Cortex of kidney (tissue), 1 donor: Measurements from ENCODE around the gene ST3GAL5.
"Not testable (repeated sequence)": the region's sequence is repeated elsewhere in the genome, so short reads cannot be mapped to it uniquely, and the experiment has no call there.

Source experiments
- DNase-seq: peaks from one replicate; lab custom pipeline; 2025; lab: John Stamatoyannopoulos, UW

Gene ST3GAL5

DNA sequence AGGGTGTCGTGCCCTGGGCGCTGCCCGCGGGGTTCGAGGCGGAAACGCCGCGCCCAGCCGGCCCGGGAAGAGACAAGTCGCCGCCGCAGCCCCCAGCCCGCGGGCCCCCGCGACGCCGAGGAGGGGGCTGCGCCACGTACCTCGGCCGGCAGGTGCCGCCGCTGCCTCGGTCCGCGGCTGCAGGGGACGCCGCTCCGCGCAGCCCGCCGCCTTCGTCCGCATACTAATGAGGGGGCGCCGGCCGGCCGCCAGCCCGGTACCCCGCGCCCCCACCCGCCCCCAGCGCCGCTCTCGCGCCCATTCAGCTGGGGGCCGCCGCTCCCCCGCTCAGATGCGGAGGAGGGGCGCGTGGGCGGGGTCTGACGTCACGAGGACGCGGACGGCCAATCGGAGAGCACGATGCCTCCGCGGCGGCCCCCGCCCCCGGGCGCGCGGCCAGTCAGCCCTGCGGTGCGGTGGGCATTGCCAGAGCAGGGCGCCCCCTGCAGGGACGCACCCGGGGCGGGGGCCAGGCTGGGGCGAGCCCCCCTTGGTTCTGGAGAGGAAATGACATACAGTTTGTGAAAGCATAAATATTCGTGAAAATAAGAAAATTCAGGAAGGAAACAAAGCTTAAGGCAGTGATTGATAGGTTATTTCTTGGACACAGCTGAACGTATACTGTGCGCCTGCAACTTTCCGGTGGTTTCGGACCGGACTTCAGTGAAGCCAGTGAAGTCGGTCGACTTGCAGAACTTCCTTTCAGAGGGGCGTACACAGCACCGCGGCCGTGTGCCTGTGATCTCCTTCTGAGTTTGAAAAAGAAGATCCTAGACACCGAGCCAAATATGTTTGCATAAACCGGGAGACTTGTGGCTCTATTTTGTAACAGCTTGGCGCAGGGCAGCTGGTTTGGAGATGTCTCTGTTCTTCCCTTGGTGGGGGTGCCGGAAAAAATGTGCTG, at the start of gene ST3GAL5:
TSS of gene ST3GAL5 (minus strand) at position 307 of the 943 bp plus-strand sequence. CDS start at position 222, 85 bp downstream.
- no peak for DNase-seq

DNA sequence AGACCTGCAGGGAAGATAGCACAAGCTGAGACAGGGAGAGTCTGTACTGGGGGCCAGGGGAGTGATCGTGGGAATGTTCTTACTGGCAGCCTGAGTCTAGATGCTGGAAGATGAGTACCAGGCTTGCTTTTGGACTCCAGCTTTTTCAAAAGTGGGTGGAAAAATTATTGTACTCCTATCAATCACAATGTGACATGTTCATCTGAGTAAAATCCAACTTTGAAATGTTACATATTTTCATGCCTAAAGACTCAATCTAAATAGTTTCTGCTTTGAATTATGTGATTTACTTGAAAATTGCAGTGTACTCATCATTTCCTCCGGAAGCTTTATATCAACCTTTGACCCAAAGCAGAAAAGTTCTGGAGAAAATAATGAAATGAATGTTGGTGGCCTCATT, 49.7 kb upstream of the ST3GAL5 start:
- no peak for DNase-seq

DNA sequence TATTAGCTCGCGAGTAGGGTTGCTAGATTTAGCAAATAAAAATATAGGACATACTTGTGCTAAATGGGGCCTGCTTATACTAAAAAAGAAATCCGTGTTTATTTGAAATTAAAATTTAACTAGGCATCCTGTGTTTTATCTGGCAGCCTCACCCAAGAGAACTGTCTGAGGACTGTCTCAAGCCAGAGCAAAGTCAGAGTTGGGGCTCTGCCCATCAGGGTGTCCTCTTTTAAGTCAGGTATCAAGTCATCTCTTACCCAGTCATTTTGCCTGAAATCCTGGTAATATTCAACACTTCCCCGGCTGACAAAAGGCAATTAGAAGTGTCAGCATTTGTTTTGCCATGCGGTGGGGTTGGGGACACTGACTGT, 48.3 kb upstream of the ST3GAL5 start:
- DNase-seq, result no peak

DNA sequence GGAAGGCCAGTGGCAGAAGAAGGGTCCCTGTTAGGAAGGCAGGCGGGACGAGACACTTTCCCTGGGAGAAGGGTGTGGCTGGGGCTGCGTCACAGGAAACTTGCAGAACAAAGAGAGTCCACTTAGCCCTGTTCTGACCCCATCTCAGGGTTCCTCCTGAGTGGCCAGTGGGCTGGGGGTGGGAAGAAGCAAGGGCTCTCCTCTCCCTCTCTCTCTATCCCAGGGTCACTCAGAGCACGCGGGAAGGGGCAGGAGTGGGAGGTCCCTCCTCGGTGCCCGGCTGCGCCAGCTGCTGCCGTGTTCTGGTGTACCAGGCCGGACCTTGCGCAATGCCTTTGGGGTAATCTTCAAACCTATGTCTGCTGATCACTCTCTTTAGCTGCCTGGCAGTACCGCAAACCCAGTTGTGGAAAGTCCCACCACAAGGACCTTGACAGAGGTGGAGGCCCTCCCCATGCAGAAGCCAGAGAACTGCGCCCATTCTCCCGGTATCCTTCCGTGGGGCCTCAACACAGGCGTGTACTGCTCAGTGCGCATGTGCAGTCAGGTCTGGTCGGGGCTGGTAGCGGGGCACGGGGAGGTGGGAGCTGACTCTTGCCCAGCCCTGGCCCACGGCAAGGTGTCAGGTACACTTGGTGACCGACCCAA, 47.8 kb upstream of the ST3GAL5 start:
- DNase-seq, result no peak

DNA sequence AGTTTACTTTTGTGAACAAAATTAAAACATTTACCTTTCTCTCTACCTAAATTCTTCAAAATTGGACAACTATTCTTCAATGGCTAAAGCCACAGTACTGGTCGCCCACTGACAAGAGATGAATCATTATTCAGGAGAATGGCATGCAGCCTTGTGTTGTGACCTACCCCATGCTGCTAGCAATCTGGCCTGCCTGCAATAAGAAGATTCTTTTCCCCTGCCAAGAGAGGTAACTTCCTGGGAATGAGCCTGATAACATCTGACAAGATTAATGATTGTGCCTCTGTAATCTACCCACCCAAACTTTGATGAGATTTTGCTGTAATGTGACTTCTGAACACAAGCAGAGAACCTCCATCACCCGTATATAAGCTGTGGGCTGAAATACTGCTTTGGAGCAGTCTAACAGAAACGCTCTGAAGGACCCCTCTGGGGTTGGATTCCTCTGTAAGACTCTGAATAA, 47.0 kb upstream of the ST3GAL5 start:
- DNase-seq, result no peak

DNA sequence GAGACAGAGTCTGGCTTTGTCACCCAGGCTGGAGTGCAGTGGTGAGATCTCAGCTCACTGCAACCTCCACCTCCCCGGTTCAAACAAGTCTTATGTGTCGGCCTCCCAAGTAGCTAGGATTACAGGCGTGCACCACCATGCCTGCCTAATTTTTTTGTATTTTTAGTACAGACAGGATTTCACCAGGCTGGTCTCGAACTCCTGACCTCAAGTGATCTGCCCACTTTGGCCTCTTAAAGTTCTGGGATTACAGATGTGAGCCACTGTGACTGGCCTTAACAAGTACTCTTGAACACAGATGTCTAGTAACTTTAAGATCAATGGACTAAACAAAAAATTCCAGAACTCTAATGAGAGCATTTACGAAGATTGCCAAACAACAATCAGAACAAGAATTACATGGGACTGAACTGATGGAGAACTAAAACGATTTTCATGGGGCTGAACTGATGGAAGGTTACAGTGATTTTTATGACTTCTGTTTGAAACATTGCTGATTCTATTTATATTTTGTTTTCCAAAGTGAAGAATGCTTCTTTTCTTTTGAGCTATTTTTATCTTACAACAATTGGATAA, 46.5 kb upstream of the ST3GAL5 start:
- DNase-seq, result no peak

DNA sequence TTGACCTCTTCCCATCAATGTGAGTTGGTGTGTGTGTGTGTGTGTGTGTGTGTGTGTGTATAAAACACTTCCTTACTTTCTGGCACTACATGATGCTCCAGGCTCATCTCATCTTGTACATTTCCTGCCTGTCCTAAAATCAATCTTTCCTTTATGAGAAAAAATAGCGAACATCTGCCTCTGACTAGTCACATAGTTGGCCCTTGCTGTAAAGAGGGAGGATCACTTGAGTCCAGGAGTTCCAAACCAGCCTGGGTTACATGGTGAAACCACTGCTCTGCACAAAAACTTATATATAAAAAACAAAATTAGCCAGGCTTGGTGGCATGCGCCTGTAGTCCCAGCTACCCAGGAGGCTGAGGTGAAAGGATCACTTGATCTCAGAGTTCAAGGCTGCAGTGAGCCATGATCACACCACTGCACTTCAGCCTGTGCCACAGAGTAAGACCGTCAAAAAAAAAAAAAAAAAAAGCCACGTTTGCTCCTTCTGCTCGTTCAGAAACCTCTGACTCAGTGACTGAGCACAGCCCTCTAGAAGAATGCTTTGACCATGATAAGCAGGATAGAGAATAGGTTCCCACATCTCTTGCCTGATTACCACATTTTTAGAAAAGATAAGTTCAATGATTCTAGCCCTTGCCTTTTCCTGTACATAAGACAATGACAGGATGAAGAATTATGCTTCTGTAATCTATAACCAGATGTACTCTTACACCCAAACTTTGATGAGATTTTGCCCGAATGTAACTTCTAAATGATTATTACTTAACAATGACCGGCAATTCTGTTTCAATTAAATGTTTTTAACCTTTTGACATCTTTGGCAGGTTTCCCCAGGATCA, 45.2 kb upstream of the ST3GAL5 start:
- no peak for DNase-seq

DNA sequence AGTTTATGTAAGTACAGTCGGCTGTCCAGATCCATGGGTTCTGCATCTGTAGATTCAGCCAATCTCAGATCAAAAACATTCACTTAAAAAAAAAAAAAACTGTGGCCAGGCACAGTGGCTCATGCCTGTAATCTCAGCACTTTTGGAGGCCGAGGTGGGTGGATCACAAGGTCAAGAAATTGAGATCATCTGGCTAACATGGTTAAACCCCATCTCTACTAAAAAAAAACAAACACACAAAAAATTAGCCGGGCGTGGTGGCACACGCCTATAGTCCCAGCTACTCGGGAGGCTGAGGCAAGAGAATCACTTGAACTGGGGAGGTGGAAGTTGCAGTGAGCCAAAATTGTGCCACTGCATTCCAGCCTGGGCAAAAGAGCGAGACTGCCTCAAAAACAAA, 42.4 kb upstream of the ST3GAL5 start:
- DNase-seq, result not testable (repeated sequence)

DNA sequence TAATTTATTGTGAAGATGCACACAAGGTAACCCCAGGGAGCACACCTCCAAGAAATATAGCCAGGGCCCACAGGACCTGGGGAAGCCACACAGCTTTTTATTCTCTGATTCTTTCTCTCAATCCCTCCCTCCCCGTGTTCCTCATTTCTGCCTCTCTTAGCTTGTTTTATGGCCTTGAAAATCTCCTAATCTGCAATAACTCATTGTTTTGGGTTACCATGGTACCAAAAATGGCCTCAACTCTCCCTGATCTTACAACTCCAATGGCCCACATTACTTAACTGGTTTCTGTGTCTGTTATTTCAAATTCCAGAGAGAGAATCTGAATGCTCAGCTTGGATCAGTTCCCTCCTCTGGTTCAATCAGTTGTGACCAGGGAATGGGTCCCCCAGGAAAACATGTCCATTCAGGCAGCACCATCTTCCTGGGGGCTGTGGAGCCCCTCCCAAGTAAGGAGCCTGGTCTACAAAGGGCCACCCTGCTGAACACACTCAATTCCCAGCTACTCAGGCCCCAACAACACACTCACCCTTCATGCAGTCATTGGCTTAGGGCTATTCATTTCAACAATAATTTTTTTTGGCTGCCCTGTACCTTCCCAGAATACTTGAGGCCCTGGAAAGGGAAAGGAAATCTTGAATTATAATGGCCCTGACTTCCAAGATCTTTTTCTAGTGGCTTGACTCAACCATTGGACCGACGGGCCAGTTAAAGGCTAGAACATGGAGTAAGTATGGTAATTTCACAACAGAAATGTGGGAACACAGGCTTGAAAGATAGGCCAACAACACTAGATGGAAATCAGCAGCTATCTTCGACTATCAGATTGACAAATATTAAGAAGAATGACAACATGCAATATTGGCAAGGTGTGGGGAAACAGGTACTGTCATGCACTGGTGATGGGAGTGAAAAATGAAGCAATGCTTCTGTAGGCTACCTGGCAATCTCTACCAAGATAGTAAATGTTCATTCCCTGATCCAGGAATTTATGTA, 41.6 kb upstream of the ST3GAL5 start:
- no peak for DNase-seq

DNA sequence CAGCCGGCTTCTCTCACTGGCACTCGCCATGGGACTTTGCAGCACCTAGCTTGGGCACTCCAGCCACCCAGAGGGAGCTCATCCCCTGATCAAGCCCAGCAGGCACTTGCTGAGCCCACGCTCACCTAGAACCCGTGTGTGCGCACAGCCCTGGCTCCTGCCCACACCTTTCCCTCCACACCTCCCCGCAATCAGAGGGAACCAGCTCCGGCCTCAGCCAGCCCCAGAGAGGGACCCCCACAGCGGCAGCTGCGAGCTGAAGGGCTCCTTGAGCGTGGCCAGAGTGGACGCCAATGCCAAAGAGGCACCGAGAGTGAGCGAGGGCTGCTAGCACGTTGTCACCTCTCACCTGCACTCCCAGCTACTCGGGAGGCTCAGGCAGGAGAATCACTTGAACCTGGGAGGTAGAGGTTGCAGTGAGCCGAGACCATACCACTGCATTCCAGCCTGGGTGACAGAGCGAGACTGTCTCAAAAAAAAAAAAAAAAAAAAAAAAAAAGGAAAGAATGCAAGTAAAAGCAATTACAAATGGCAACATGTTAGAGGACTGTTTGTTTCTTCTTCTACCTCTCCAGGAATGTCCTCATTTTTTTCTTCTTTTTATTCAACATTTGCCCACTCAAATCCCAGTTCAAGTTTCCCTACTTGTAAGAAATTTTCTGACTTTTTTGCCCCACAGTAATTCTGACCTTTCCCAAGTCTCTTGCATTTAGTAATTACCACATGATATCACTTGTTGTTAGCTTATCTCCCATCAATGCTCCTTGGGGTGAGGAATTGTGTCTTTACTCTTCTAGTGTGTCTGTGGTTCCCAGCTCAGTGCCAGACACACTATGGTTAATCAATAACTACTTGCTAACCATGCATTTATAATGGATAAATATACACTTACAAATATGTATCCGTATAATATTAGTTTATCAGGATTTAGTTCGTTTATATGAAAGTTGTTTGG, 40.6 kb upstream of the ST3GAL5 start:
- no peak for DNase-seq

DNA sequence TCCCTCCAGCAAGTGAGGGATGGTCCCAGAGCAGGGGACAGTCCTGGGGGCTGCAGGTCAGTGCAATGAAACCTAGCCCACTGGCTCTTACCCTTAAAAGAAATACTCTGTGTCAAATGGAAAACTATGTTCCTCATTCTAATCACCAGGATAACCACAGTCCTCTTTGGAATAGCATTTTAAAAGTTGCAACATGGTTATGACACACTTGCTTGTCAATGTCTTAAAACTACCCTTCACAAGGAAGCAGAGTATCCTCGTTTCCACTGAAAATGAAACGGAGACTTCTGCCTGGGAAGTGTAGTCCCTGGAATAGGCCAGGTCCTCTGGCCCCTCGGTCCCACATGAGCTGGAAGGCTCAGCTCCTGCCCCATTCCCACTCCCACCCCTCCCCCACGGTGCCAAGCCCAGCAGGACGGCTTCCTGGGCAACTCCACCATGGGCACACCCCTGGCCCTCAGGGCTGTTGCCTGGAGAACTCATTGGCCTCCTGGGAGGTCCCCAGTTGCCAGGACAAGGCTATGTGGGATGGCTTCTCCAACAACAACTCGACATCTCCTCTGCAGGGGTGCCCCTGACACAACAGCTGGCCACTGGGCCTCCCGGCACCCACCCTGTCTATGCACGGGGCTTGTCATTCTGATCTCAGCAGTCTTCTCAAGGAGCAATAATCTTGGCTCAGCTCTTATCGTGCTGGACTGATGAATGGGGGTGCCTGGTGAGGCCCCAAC, 38.3 kb upstream of the ST3GAL5 start:
- no peak for DNase-seq

DNA sequence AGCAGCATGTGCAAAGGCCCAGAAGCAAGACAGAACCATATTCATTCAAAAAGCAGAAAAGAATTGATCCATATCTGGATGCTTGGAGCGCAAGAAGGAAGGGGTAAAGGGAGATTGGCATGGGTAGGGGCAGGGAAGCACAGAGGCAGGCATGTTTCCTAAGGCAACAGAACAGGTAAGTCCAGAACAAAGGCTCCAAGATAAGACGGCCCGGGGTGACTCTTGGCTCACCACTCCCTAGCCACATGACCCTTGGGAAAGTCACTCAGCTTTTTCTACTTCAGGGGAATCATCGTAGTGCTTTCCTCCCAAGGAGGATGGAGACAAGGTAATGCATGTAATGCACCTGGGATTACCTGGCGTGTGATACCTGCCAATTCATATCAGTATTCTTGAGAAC, 37.7 kb upstream of the ST3GAL5 start:
- no peak for DNase-seq

DNA sequence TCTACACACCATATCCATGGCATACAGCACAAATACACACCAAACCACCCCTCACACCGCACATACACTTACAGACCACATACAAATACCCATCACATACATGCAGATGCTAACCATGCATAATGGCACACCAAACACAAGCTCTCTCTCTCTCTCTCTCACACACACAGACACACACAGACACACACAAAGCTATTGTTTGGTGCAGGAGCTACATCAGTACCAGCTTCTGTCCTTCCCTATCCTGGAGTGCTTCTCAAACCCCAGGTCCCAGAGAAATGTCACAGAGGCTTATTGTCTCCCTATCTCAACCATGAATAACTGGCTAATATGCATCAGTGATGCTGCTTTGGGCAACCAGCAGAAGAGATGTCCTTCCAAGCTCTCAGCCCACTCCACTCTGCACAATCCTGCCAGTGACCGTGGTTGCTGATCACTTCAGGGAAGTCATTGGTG, 36.5 kb upstream of the ST3GAL5 start:
- DNase-seq, result no peak

DNA sequence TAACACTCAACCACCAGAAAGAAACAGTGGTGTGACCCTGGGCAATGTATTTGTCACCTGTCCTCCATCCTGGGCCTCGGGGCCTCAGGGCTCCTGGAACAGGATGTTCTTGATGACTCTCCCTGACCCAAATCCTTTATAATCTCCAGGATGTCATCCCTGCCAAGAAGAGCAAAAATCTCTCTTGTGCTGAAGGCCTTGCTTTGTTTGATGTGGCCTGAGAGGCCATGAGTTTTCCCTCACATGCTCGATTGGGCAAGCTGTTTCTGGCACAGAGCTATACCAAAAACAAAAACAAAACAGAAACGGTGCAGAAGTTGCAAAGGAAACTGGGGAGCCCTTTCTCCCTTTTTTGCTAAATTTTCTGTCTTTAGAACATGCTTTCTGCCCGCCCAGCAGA, 35.7 kb upstream of the ST3GAL5 start:
- no peak for DNase-seq

DNA sequence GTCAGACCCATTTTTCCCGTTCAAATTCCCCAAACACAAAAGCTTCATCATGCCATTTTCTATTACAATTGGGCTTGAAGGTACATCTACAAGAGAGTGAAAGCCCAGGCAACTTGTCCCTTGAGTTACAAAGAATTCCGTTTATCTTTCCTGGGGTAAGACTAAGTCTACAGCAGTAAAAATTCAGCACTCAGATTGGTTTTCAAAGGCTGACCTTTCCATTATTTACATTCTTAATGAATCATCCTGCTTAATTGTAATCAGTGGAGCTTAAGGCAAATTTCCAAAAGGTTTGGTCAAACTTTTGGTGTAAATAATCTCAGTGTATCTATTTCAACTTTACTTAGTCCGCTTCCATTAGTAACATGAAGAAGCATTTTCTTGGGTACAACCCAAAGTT, 33.4 kb upstream of the ST3GAL5 start:
- DNase-seq, result no peak

DNA sequence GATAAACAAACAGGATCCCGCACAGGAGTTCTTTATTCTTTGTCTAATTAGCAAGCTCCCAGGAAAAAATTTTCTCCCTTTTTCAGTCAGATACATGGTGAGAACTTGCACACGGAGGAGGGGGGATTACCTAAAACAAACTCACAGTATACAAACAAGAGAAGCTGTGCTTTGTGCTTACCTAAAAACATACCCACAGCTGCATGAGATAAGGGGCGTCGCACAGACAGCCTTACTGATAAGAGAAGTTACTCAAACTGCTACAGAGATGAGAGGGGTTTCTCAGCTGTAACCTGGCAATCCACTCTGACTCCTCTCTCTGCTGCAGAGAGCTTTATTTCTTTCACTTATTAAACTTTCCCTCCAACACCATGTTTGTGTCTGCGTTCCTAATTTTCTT, 32.9 kb upstream of the ST3GAL5 start:
- DNase-seq, result no peak

DNA sequence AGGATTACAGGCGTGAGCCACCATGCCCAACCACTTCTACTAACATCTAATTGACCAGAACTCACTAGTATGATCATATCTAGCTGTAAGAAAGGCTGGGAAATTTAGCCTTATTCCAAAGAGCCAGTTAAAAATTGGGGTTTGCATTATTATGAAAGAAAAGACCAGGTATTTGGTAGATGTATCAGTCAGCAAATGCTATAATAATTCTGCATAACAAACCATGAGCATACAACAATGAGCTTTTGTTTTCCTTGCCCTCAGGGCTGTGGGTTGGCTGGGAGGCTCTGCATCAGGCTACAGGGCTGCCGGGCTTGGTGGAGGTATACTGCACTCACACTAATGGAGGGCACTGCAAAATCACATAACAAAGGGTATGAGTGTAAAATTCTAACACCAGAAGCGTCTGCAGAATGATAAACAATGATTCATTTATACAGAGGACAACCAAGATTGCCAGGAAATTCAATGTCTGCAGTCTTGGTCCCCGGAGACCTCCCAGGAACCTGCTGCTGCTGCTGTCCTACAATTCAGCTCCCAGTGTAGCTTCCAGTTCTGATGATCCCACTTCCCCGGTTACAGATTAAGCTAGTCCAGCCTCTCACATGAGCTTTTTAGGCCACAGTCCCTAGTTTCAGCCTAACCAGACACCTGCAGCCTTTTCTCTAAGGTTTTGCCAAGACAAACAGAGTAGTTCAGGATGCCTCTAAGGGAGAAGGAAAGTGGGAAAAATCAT, 32.2 kb upstream of the ST3GAL5 start:
- DNase-seq, result no peak
